GM18519 (cell line): Measurements from ENCODE around the gene HDDC3.

ENCODE experiments used
- ATAC-seq: cut with Tn5 transposase; IDR thresholded peaks from one replicate; pipeline ENCODE4 v1.9.1; 2021; ENCODE audit warnings: mild to moderate bottlenecking, moderate library complexity; ENCODE audit not compliant: unreplicated experiment, low FRiP score

HDDC3 gene

GRCh38 chr15:90954712-90955623 lies 22.6 kb upstream of the HDDC3 start, which contains the start of gene RCCD1:
TSS of gene RCCD1 (plus strand) at chr15:90954884. CDS start at chr15:90956735, 1,851 bp downstream.
- ATAC-seq = peak; percentile 78

GRCh38 chr15:90953947-90954711 lies 21.8 kb upstream of the HDDC3 start:
- no peak for ATAC-seq

- ATAC-seq = no peak
These were observed 20.7 kb upstream of the HDDC3 start for GRCh38 chr15:90952901-90953677.

GRCh38 chr15:90950676-90951075 lies 18.3 kb upstream of the HDDC3 start:
- ATAC-seq = no peak

GRCh38 chr15:90949979-90950675 lies 17.8 kb upstream of the HDDC3 start:
- no peak for ATAC-seq

- no peak for ATAC-seq
These were observed 16.2 kb upstream of the HDDC3 start for GRCh38 chr15:90948506-90948905.

GRCh38 chr15:90947577-90948357 lies 15.4 kb upstream of the HDDC3 start:
- no peak for ATAC-seq

- no peak for ATAC-seq
These were observed 14.7 kb upstream of the HDDC3 start for GRCh38 chr15:90946941-90947576.

- ATAC-seq = no peak
These were observed 14.2 kb upstream of the HDDC3 start for GRCh38 chr15:90946538-90946937.

- ATAC-seq = no peak
These were observed 12.7 kb upstream of the HDDC3 start for GRCh38 chr15:90945091-90945490.

GRCh38 chr15:90942354-90943120 lies 10.2 kb upstream of the HDDC3 start:
- ATAC-seq = no peak

GRCh38 chr15:90941038-90941437 lies 8.7 kb upstream of the HDDC3 start:
- no peak for ATAC-seq

GRCh38 chr15:90939756-90940155 lies 7.4 kb upstream of the HDDC3 start:
- no peak for ATAC-seq

GRCh38 chr15:90938261-90938660 lies 5.9 kb upstream of the HDDC3 start:
- ATAC-seq = no peak

- no peak for ATAC-seq
These were observed 4.5 kb upstream of the HDDC3 start for GRCh38 chr15:90936823-90937222.

GRCh38 chr15:90934949-90935751 lies 2.8 kb upstream of the HDDC3 start, which contains the start of gene UNC45A:
TSS of gene UNC45A (plus strand) at chr15:90935285. CDS start at chr15:90935325, 40 bp downstream.
- ATAC-seq = peak; percentile 50

- peak; percentile 30 for ATAC-seq
These were observed 2.1 kb upstream of the HDDC3 start for GRCh38 chr15:90934256-90934948.
